ENCODE measurements around the gene TADA3.

Gene TADA3

DNA sequence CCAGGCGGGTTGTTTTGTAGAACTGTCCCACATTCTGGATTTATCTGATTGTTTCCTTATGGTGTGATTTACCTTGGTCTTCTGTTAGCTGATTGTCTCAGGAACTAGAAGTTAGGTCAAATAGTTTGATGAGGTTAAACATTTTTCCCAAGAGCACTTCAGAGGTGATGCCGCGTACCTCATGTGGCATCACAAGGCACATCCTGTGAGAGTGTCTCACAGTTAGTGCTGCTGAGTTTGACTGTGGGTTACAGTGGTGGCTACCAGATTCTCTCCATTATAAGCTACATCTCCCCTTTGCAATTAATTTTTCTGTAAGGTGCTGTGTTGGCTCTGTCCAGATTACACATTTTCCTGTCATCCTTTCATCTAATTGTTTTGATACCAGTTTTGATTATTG, 39.0 kb upstream of the TADA3 start:
- Histone ChIP-seq H3K27me3 (ENCODE audit: insufficient read depth, low read length, poor library complexity) (no peaks in the 10 kb centered on the region), H3K27ac (ENCODE audit: low read length) (no peak overlapping the region), H3K4me2 (ENCODE audit: insufficient read depth, low read length) (no peak overlapping the region), H3K9me3 (ENCODE audit: insufficient read depth, low read length, severe bottlenecking) (no peaks in the 10 kb centered on the region), H3K36me3 (ENCODE audit: insufficient read depth, low read length) (peaks cover 70% of the 10 kb centered on the region), H2AFZ (ENCODE audit: low read depth, low read length) (no peak overlapping the region), H3K4me3 (ENCODE audit: low read depth in 1 of 2, low read length in 2 of 2) (no peak overlapping the region), H3K9ac (ENCODE audit: low read depth, low read length) (no peak overlapping the region), H3K4me1 (ENCODE audit: insufficient read depth, low read length) (no peaks in the 10 kb centered on the region), H3K79me2 (ENCODE audit: insufficient read depth, low read length) (no peaks in the 10 kb centered on the region), H4K20me1 (ENCODE audit: insufficient read depth, low read length) (0 out of 2 replicates have a peak, but pooled peaks cover 6% of the 10 kb centered on the region)
- no peak for TF ChIP-seq CTCF (IDR thresholded peaks at IDR 0.05; ENCODE audit: borderline replicate concordance, extremely low read depth, low read length, poor library complexity, severe bottlenecking)
- TF ChIP-seq EZH2 (IDR thresholded peaks at IDR 0.05; ENCODE audit: borderline replicate concordance, low read depth, low read length, severe bottlenecking) = no peak
- DNase-seq (no peak), ATAC-seq (ENCODE audit: insufficient read depth, low read depth) (no peak)

- Histone ChIP-seq H3K4me1 (ENCODE audit: insufficient read depth, low read length) (no peaks in the 10 kb centered on the region), H2AFZ (ENCODE audit: low read depth, low read length) (no peak overlapping the region), H3K9ac (ENCODE audit: low read depth, low read length) (no peak overlapping the region), H3K79me2 (ENCODE audit: insufficient read depth, low read length) (no peaks in the 10 kb centered on the region), H3K4me3 (ENCODE audit: low read depth in 1 of 2, low read length in 2 of 2) (no peak overlapping the region), H4K20me1 (ENCODE audit: insufficient read depth, low read length) (0 out of 2 replicates have a peak, but pooled peaks cover 6% of the 10 kb centered on the region), H3K27ac (ENCODE audit: low read length) (no peak overlapping the region), H3K9me3 (ENCODE audit: insufficient read depth, low read length, severe bottlenecking) (no peaks in the 10 kb centered on the region), H3K27me3 (ENCODE audit: insufficient read depth, low read length, poor library complexity) (no peaks in the 10 kb centered on the region), H3K4me2 (ENCODE audit: insufficient read depth, low read length) (no peak overlapping the region), H3K36me3 (ENCODE audit: insufficient read depth, low read length) (peaks cover 59% of the 10 kb centered on the region)
- DNase-seq (no peak), ATAC-seq (ENCODE audit: insufficient read depth, low read depth) (no peak)
- TF ChIP-seq EZH2 (IDR thresholded peaks at IDR 0.05; ENCODE audit: borderline replicate concordance, low read depth, low read length, severe bottlenecking) = no peak
- no peak for TF ChIP-seq CTCF (IDR thresholded peaks at IDR 0.05; ENCODE audit: borderline replicate concordance, extremely low read depth, low read length, poor library complexity, severe bottlenecking)
Observed at GRCh38 chr3:9828801-9829755, 36.8 kb upstream of the TADA3 start.

- H3K27me3 ChIP-seq (ENCODE audit: insufficient read depth, low read length, poor library complexity) = no peaks in the 10 kb centered on the region
- DNase-seq (peak; percentile 50), ATAC-seq (ENCODE audit: insufficient read depth, low read depth) (peak; percentile 79)
- H3K27ac ChIP-seq (ENCODE audit: low read length) = peak overlapping the region; percentile 16; the same call in 1 of the 2 replicates
- H3K4me1 ChIP-seq (ENCODE audit: insufficient read depth, low read length) = no peaks in the 10 kb centered on the region
- no peak overlapping the region for H2AFZ ChIP-seq (ENCODE audit: low read depth, low read length)
- no peaks in the 10 kb centered on the region for H3K9me3 ChIP-seq (ENCODE audit: insufficient read depth, low read length, severe bottlenecking)
- H3K9ac ChIP-seq (ENCODE audit: low read depth, low read length) = no peak overlapping the region
- H3K36me3 ChIP-seq (ENCODE audit: insufficient read depth, low read length) = peaks cover 40% of the 10 kb centered on the region
- 0 out of 2 replicates have a peak, but pooled peaks cover 4% of the 10 kb centered on the region for H4K20me1 ChIP-seq (ENCODE audit: insufficient read depth, low read length)
- TF ChIP-seq CTCF (IDR thresholded peaks at IDR 0.05; ENCODE audit: borderline replicate concordance, extremely low read depth, low read length, poor library complexity, severe bottlenecking) (peak; percentile 51), EZH2 (IDR thresholded peaks at IDR 0.05; ENCODE audit: borderline replicate concordance, low read depth, low read length, severe bottlenecking) (no peak)
- H3K4me2 ChIP-seq (ENCODE audit: insufficient read depth, low read length) = no peak overlapping the region
- H3K4me3 ChIP-seq (ENCODE audit: low read depth in 1 of 2, low read length in 2 of 2) = no peak overlapping the region
- H3K79me2 ChIP-seq (ENCODE audit: insufficient read depth, low read length) = no peaks in the 10 kb centered on the region
Observed at GRCh38 chr3:9826815-9827573, 34.7 kb upstream of the TADA3 start.
